Measurements from ENCODE around the gene ECI2. TPM values are rescaled to one million over a fixed set of nuclear protein-coding genes. Genes with fewer than 3 reads are reported as not detected.
A peak's percentile ranks its signal among the peaks of the same experiment; 100 is the strongest.

The ECI2 gene
- total and polyA plus RNA-seq, 2 of the 13 experiments (the other 11 are each of a cell fraction or from before 2014, with no cell fraction given) = 78.5 to 228 TPM

DNA sequence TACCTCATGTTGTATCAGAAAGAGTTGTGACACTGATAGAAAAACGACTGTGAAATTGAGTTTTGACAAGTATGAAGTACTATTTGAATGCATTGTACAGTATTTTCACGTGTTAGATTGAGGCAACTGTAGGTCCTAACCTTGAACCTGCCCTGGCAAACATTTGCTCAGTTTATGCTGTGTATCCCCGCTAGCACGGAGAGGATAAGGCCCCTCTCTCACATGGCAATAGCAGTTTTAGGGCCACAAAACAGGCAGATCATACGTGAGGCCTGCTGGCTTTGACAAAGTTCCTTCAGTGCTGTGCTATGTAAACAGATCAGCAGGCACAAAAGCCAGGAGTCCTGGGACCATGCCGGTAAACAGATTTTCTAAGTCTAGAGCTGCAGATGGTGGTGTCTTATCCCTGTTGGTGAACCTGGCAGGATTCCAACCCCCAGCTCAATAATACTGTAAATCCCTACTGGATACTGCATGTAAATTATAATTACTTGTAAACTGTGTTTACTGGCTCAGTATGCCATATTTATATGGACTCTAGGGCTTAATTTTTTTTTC is 32.6 kb downstream of the ECI2 start (continued):
- TF ChIP-seq ZFP36 (IDR thresholded peaks at IDR 0.05; ENCODE audit: borderline replicate concordance, low read depth, low read length, partially characterized antibody) = no peak
- TF ChIP-seq ZNF761 (CRISPR knock-in tag; conservative IDR thresholded peaks at IDR 0.05) = peak; percentile 92; the same call in 1 of the 2 replicates
- TF ChIP-seq ZNF124 (CRISPR knock-in tag; IDR thresholded peaks at IDR 0.05) = peak; percentile 89
- TF ChIP-seq ZFX (CRISPR knock-in tag; IDR thresholded peaks at IDR 0.05; ENCODE audit: low read depth) = peak; percentile 97
- TF ChIP-seq RBM22 (optimal IDR thresholded peaks at IDR 0.05; ENCODE audit: low read length) = no peak
- TF ChIP-seq, protein P1, sequence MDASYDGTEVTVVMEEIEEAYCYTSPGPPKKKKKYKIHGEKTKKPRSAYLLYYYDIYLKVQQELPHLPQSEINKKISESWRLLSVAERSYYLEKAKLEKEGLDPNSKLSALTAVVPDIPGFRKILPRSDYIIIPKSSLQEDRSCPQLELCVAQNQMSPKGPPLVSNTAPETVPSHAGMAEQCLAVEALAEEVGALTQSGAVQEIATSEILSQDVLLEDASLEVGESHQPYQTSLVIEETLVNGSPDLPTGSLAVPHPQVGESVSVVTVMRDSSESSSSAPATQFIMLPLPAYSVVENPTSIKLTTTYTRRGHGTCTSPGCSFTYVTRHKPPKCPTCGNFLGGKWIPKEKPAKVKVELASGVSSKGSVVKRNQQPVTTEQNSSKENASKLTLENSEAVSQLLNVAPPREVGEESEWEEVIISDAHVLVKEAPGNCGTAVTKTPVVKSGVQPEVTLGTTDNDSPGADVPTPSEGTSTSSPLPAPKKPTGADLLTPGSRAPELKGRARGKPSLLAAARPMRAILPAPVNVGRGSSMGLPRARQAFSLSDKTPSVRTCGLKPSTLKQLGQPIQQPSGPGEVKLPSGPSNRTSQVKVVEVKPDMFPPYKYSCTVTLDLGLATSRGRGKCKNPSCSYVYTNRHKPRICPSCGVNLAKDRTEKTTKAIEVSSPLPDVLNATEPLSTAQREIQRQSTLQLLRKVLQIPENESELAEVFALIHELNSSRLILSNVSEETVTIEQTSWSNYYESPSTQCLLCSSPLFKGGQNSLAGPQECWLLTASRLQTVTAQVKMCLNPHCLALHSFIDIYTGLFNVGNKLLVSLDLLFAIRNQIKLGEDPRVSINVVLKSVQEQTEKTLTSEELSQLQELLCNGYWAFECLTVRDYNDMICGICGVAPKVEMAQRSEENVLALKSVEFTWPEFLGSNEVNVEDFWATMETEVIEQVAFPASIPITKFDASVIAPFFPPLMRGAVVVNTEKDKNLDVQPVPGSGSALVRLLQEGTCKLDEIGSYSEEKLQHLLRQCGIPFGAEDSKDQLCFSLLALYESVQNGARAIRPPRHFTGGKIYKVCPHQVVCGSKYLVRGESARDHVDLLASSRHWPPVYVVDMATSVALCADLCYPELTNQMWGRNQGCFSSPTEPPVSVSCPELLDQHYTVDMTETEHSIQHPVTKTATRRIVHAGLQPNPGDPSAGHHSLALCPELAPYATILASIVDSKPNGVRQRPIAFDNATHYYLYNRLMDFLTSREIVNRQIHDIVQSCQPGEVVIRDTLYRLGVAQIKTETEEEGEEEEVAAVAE (CRISPR knock-in tag; IDR thresholded peaks at IDR 0.05; ENCODE audit: borderline replicate concordance) = peak; percentile 92; the same call in 1 of the 2 replicates
- peak; percentile 68; the same call in 1 of the 2 replicates for TF ChIP-seq ZNF746 (CRISPR knock-in tag; IDR thresholded peaks at IDR 0.05)
- peak; percentile 30; the same call in 1 of the 2 replicates for TF ChIP-seq ZNF460 (CRISPR knock-in tag; IDR thresholded peaks at IDR 0.05; ENCODE audit: borderline replicate concordance)
- TF ChIP-seq, protein P2, sequence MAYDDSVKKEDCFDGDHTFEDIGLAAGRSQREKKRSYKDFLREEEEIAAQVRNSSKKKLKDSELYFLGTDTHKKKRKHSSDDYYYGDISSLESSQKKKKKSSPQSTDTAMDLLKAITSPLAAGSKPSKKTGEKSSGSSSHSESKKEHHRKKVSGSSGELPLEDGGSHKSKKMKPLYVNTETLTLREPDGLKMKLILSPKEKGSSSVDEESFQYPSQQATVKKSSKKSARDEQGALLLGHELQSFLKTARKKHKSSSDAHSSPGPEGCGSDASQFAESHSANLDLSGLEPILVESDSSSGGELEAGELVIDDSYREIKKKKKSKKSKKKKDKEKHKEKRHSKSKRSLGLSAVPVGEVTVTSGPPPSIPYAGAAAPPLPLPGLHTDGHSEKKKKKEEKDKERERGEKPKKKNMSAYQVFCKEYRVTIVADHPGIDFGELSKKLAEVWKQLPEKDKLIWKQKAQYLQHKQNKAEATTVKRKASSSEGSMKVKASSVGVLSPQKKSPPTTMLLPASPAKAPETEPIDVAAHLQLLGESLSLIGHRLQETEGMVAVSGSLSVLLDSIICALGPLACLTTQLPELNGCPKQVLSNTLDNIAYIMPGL (CRISPR knock-in tag; IDR thresholded peaks at IDR 0.05; ENCODE audit: borderline replicate concordance in 1 of 2, low read depth in 1 of 2) = peak; percentile 66 to 76; a peak in 3 of 4 replicates
- TF ChIP-seq ZBTB3 (CRISPR knock-in tag; IDR thresholded peaks at IDR 0.05; ENCODE audit: borderline replicate concordance, low read depth) = peak; percentile 80; the same call in 1 of the 2 replicates
- 0 out of 2 replicates have a peak, but pooled peaks have one; percentile 39 for TF ChIP-seq ZNF501 (CRISPR knock-in tag; IDR thresholded peaks at IDR 0.05)
- peak; percentile 71 for TF ChIP-seq TGIF2 (CRISPR knock-in tag; IDR thresholded peaks at IDR 0.05)
- peak; percentile 79; the same call in 1 of the 2 replicates for TF ChIP-seq TOPORS (CRISPR knock-in tag; IDR thresholded peaks at IDR 0.05)
- no peak for TF ChIP-seq SRF (IDR thresholded peaks at IDR 0.05; ENCODE audit: low read depth, low read length)
- TF ChIP-seq, protein P3, sequence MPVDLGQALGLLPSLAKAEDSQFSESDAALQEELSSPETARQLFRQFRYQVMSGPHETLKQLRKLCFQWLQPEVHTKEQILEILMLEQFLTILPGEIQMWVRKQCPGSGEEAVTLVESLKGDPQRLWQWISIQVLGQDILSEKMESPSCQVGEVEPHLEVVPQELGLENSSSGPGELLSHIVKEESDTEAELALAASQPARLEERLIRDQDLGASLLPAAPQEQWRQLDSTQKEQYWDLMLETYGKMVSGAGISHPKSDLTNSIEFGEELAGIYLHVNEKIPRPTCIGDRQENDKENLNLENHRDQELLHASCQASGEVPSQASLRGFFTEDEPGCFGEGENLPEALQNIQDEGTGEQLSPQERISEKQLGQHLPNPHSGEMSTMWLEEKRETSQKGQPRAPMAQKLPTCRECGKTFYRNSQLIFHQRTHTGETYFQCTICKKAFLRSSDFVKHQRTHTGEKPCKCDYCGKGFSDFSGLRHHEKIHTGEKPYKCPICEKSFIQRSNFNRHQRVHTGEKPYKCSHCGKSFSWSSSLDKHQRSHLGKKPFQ (CRISPR knock-in tag; IDR thresholded peaks at IDR 0.05; ENCODE audit: insufficient replicate concordance) = no peak
- TF ChIP-seq, protein P4, sequence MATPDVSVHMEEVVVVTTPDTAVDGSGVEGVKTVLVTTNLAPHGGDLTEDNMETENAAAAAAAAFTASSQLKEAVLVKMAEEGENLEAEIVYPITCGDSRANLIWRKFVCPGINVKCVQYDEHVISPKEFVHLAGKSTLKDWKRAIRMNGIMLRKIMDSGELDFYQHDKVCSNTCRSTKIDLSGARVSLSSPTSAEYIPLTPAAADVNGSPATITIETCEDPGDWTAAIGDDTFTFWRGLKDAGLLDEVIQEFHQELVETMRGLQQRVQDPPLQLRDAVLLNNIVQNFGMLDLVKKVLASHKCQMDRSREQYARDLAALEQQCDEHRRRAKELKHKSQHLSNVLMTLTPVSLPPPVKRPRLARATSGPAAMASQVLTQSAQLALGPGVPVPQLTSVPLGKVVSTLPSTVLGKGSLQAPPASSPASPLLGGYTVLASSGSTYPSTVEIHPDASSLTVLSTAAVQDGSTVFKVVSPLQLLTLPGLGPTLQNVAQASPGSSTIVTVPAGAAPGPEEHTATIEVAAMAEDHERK (CRISPR knock-in tag; IDR thresholded peaks at IDR 0.05; ENCODE audit: low read depth) = no peak
- TF ChIP-seq, protein P5, sequence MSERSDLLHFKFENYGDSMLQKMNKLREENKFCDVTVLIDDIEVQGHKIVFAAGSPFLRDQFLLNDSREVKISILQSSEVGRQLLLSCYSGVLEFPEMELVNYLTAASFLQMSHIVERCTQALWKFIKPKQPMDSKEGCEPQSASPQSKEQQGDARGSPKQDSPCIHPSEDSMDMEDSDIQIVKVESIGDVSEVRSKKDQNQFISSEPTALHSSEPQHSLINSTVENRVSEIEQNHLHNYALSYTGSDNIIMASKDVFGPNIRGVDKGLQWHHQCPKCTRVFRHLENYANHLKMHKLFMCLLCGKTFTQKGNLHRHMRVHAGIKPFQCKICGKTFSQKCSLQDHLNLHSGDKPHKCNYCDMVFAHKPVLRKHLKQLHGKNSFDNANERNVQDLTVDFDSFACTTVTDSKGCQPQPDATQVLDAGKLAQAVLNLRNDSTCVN (CRISPR knock-in tag; IDR thresholded peaks at IDR 0.05; ENCODE audit: borderline replicate concordance) = peak; percentile 86

Data from HepG2 (cell line).